Caco-2 (cell line): ENCODE measurements around the gene SP8. TPM values are rescaled to one million over a fixed set of nuclear protein-coding genes. Genes with fewer than 3 reads are reported as not detected.
A peak's percentile ranks its signal among the peaks of the same experiment; 100 is the strongest.

Experiments used
- BruUV-seq: library from RNA; stranded (reverse); fragments of 400-500 nt; replicated peaks from 2 replicates; lab custom pipeline; 2021; lab: Mats Ljungman, UMichigan
- CTCF ChIA-PET: fragments of 300-600 bp; sonication (Branson Sonifier 250); formaldehyde crosslinking; loops from one replicate; lab custom pipeline; 2022; ENCODE audit warnings: antibody characterized with exemption; lab: Charles Lee
- POLR2A ChIA-PET: fragments of 300-600 bp; sonication (Branson Sonifier 250); formaldehyde crosslinking; loops from one replicate; lab custom pipeline; 2022; ENCODE audit warnings: antibody characterized with exemption; lab: Charles Lee
- DNase-seq, 2 experiments: peaks; one replicate each; pipeline versions ENCODE4 v3.0.0 to v3.0.0-alpha.2; 2020 to 2022
- H3K27me3 ChIP-seq: replicated peaks from 2 replicates; pipeline ENCODE4 v1.6.0; 2011; ENCODE audit warnings: low read length; ENCODE audit not compliant: control insufficient read depth, insufficient read depth
- H3K36me3 ChIP-seq: 2 replicates; pipeline ENCODE4 v1.5.1; 2011; ENCODE audit warnings: low read length; ENCODE audit not compliant: control insufficient read depth, insufficient read depth
- H3K4me1 ChIP-seq: fragments of 250-450 bp; sonication (Bioruptor Pico); 2 replicates; pipeline ENCODE4 v1.5.1; 2020; ENCODE audit warnings: mild to moderate bottlenecking
- H3K4me3 ChIP-seq: 2 replicates; pipeline ENCODE4 v1.5.1; 2011; ENCODE audit warnings: low read depth, mild to moderate bottlenecking, control low read depth, low read length
- H3K9me3 ChIP-seq: fragments of 250-450 bp; sonication (Bioruptor Pico); 2 replicates; pipeline ENCODE4 v1.5.1; 2020; ENCODE audit warnings: mild to moderate bottlenecking, moderate library complexity
- H3K27ac Mint-ChIP-seq: one replicate; pipeline ENCODE4 v1.8.0; 2022; ENCODE audit warnings: mixed read lengths; ENCODE audit not compliant: unreplicated experiment
- H3K27me3 Mint-ChIP-seq: one replicate; pipeline ENCODE4 v1.8.0; 2022; ENCODE audit warnings: mixed read lengths; ENCODE audit not compliant: insufficient read depth, unreplicated experiment
- H3K36me3 Mint-ChIP-seq: one replicate; pipeline ENCODE4 v1.8.0; 2022; ENCODE audit warnings: mild to moderate bottlenecking, mixed read lengths; ENCODE audit not compliant: insufficient read depth, unreplicated experiment
- H3K4me1 Mint-ChIP-seq: one replicate; pipeline ENCODE4 v1.8.0; 2022; ENCODE audit warnings: low read depth, mixed read lengths; ENCODE audit not compliant: unreplicated experiment
- H3K4me3 Mint-ChIP-seq: one replicate; pipeline ENCODE4 v1.8.0; 2022; ENCODE audit warnings: mild to moderate bottlenecking, moderate library complexity, mixed read lengths; ENCODE audit not compliant: unreplicated experiment
- H3K9me3 Mint-ChIP-seq: one replicate; pipeline ENCODE4 v1.8.0; 2022; ENCODE audit warnings: mixed read lengths; ENCODE audit not compliant: unreplicated experiment
- intact Hi-C: fragments of 100-400 bp; cut with micrococcal nuclease; formaldehyde crosslinking; loops from one replicate; pipeline ENCODE4 v1.10.0; 2022; ENCODE audit not compliant: unreplicated experiment
- total RNA-seq: library from RNA; stranded (reverse); gene quantifications from 2 replicates; pipeline ENCODE4 v1.2.3, GENCODE V29; 2022
- TF ChIP-seq, protein P1 (sequence below), 2 experiments: fragments of 200-600 bp in 1 of 2; IDR thresholded peaks; 1 replicate in 1 of 2; 2 replicates in 1 of 2; pipeline versions ENCODE4 v1.5.1 to v1.8.0; 2011 to 2022; ENCODE audit warnings: antibody characterized with exemption in 1 of 2, control low read depth in 1 of 2, inconsistent platforms in 1 of 2, low read depth in 1 of 2, low read length in 1 of 2, mild to moderate bottlenecking in 1 of 2, moderate library complexity in 1 of 2; ENCODE audit not compliant: insufficient read depth in 1 of 2, severe bottlenecking in 1 of 2, unreplicated experiment in 1 of 2

Gene SP8
- total RNA-seq, 1 experiment from 2014 or later, result 13.2 TPM

DNA sequence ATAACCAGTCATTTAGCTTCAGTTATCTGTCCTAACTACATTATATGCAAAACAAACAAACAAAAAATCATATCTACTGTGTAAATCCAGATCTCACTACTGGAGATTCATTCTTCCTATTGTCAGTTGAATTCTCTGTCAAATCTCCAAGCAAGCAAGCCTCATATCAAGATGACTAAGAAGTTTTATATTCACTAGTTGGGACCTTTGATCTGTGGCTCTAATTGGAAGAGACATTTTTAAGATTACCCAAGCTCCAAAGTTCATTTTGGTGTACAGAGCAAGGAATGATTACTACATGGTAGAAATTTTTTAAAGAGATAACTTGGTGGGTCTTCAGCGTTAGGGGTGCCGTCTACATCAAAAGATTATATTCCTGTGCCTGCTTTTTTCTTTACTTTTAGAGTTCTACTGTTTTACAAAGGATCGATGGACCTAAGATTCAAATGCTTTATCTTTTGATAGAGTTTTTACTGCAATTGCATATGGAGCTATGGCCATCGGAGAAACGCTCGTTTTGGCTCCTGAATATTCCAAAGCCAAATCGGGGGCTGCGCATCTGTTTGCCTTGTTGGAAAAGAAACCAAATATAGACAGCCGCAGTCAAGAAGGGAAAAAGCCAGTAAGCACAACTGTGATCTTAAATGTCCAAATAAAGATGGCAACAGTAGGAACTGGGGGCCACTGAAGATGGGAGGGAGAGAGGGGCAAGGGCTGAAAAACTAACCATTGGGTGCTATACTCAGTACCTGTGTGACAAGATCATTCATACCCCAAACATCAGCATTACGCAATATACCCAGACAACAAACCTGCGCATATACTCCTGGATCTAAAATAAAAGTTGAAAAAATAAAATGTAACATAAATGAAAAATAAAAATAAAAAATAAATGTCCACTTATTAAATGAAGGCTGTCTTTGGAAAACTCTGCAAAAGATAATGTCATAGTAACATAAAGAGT lies 47.9 kb downstream of the SP8 start:
- peak overlapping the region; percentile 90 for H3K27ac Mint-ChIP-seq
- Histone ChIP-seq H3K27me3 (no peaks in the 10 kb centered on the region), H3K9me3 (no peaks in the 10 kb centered on the region), H3K4me1 (peaks cover 73% of the 10 kb centered on the region), H3K36me3 (no peaks in the 10 kb centered on the region), H3K4me3 (0 out of 2 replicates have a peak overlapping the region, but pooled peaks have one; percentile 7)
- H3K4me3 Mint-ChIP-seq, result peak overlapping the region; percentile 79
- peaks cover 13% of the 10 kb centered on the region for H3K36me3 Mint-ChIP-seq
- peaks cover 58% of the 10 kb centered on the region for H3K4me1 Mint-ChIP-seq
- POLR2A ChIA-PET, result interaction anchor here (1.6 kb wide), 1 partner anchor 48 kb away, joined by 5 read pairs; the partner anchor contains the start of gene SP8
- H3K9me3 Mint-ChIP-seq, result peaks cover 7% of the 10 kb centered on the region
- BruUV-seq, result no TSS peak
- TF ChIP-seq, protein P1, sequence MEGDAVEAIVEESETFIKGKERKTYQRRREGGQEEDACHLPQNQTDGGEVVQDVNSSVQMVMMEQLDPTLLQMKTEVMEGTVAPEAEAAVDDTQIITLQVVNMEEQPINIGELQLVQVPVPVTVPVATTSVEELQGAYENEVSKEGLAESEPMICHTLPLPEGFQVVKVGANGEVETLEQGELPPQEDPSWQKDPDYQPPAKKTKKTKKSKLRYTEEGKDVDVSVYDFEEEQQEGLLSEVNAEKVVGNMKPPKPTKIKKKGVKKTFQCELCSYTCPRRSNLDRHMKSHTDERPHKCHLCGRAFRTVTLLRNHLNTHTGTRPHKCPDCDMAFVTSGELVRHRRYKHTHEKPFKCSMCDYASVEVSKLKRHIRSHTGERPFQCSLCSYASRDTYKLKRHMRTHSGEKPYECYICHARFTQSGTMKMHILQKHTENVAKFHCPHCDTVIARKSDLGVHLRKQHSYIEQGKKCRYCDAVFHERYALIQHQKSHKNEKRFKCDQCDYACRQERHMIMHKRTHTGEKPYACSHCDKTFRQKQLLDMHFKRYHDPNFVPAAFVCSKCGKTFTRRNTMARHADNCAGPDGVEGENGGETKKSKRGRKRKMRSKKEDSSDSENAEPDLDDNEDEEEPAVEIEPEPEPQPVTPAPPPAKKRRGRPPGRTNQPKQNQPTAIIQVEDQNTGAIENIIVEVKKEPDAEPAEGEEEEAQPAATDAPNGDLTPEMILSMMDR (IDR thresholded peaks at IDR 0.05; ENCODE audit: insufficient read depth in 1 of 2, low read depth in 1 of 2, low read length in 1 of 2, severe bottlenecking in 1 of 2, unreplicated experiment in 1 of 2), result no peak
- CTCF ChIA-PET, result interaction anchor here (0.9 kb wide), 1 partner anchor 47 kb away, joined by 9 read pairs; no protein-coding TSS in a partner anchor
- DNase-seq, result peak in 1 of 2 experiments; percentile 62
- H3K27me3 Mint-ChIP-seq, result no peaks in the 10 kb centered on the region
- intact Hi-C loops, result loop anchor here (1.0 to 5.0 kb wide), 5 partner anchors 47 to 766 kb away; no protein-coding TSS in a partner anchor

DNA sequence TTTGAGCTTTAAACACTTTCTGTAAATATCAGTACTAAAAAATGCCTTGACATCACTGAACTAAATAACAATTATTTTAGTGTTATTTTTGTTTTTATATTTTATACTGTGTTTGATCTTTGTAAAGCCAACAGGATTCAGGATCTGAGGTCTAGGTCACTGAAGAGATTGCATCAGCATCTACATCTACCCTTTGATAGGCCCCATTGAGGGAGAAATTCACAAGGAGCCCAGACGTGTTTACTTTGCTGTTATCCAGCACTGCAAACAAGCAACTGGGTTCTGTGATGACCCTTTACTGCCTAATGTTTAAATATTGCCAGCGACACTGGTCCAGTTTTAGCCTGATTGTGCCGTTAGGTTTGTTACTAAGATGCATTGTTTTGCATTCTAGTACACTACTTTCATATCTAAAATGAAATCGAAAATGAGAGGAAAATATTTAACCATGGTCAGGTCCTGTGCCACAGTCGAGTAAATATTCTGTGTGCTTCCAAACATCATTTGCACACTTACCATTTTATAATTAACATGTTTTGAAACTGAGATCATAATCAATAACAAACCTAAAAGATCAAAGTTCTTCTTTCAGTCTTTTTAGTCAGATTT lies 48.7 kb downstream of the SP8 start:
- Mint-ChIP-seq H3K4me1 (peaks cover 53% of the 10 kb centered on the region), H3K27me3 (no peaks in the 10 kb centered on the region), H3K9me3 (peaks cover 7% of the 10 kb centered on the region), H3K36me3 (peaks cover 13% of the 10 kb centered on the region), H3K27ac (peak overlapping the region; percentile 90), H3K4me3 (peak overlapping the region; percentile 79)
- DNase-seq, result peak; percentile 63 to 78
- intact Hi-C loops, result loop anchor here (1.0 to 5.0 kb wide), 5 partner anchors 47 to 766 kb away; no protein-coding TSS in a partner anchor
- Histone ChIP-seq H3K4me3 (no peak overlapping the region), H3K9me3 (no peaks in the 10 kb centered on the region), H3K27me3 (no peaks in the 10 kb centered on the region), H3K36me3 (no peaks in the 10 kb centered on the region), H3K4me1 (peaks cover 65% of the 10 kb centered on the region)
- POLR2A ChIA-PET, result interaction anchor here (0.6 to 1.6 kb wide), 2 partner anchors 48 to 290 kb away, joined by 3 to 5 read pairs; partner anchors contain the start of gene SP8
- TF ChIP-seq, protein P1 (IDR thresholded peaks at IDR 0.05; ENCODE audit: insufficient read depth in 1 of 2, low read depth in 1 of 2, low read length in 1 of 2, severe bottlenecking in 1 of 2, unreplicated experiment in 1 of 2), result no peak
- CTCF ChIA-PET, result interaction anchor here (0.9 kb wide), 1 partner anchor 48 kb away, joined by 9 read pairs; no protein-coding TSS in a partner anchor
- no TSS peak for BruUV-seq
